ENCODE data around the gene FXYD3.

DNA sequence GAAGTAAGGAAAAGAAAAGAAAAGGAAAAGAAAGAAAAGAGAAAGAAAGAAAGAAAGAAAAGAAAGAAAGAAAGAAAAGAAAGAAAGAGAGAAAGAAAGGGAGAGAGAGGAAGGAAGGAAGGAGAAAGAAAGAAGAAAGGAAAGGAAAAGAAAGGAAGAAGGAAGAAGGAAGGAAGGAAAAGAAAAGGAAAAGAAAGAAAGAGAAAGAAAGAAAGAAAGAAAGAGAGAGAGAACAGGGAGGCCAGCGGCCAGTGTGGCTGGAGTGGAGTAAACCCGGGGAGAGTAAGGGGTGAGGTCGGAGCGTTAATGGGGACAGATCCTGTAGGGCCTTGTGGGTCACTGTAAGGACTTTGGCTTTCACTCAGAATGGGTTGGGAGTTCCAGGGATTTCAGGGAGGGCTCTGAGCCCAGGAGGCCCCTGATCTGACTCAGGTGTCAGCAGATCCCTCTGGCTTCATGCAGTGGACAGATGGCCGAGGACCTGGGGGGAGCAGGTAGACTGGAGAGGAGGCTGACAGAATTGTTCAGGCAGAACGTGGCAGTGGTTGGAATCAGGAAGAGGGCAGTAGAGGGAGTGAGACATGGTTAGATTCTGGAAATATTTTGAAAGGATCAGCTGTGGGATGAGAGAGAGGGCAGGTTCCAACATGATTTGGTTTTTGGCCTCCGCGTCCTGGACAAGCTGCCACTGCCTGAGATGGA lies 19.8 kb upstream of the FXYD3 start:
- no peak for TF ChIP-seq CTCF (IDR thresholded peaks at IDR 0.05)
- TF ChIP-seq POLR2A (IDR thresholded peaks at IDR 0.05), result no peak
